Ovary (tissue), 3 donors: Measurements from ENCODE around the gene LCN12.

Source experiments
- CTCF ChIP-seq, 3 donors: fragments of 450-650 bp in 2 of 3; fragments of 200-600 bp in 1 of 3; IDR thresholded peaks; one replicate each; pipeline versions ENCODE4 v1.5.1 to v1.8.0; 2016 to 2022; ENCODE audit warnings: antibody characterized with exemption in 3 of 3, mild to moderate bottlenecking in 1 of 3
- POLR2A ChIP-seq: fragments of 450-650 bp; IDR thresholded peaks from one replicate; pipeline ENCODE4 v1.6.1; 2017; ENCODE audit warnings: antibody characterized with exemption, mild to moderate bottlenecking, moderate library complexity
- donor health status: DM: no; HTN: no; CAD: no.

DNA sequence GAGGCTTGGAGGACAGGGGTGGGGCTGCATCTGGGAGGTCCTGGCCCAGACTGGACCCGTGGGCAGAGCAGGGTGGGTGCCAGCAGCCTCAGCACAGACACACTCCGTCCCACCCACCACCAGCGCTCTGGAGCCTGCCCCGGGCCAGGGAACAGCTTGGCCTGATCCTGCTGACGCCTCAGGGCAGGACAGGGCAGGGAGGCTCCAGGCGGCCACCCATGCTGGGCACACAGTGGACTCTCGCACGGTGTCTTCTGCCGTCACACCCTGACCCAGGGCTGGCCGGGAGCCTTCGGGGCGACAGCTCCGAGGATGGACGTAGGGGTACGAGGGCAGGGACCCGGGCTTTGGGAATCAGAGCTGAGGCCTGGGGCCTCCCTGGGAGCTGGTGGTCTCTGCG is 17.1 kb downstream of the LCN12 start:
- TF ChIP-seq CTCF (IDR thresholded peaks at IDR 0.05) (no peak), POLR2A (no peak)
